NCI-H1436 treated with DMSO at 0.1 percent for 48 hours (cell line): ENCODE measurements around the gene ROBO2.

Experiments used
- DNase-seq: peaks from one replicate; lab custom pipeline; 2025; lab: John Stamatoyannopoulos, UW

The ROBO2 gene

GRCh38 chr3:77586216-77586615, 546.3 kb downstream of the ROBO2 start:
- no peak for DNase-seq

GRCh38 chr3:77588863-77589262, 549.0 kb downstream of the ROBO2 start:
- no peak for DNase-seq

GRCh38 chr3:77590191-77590590, 550.3 kb downstream of the ROBO2 start:
- DNase-seq = no peak

GRCh38 chr3:77595371-77595870, 555.5 kb downstream of the ROBO2 start:
- no peak for DNase-seq

- no peak for DNase-seq
Observed at GRCh38 chr3:77599948-77600347, 560.0 kb downstream of the ROBO2 start.

GRCh38 chr3:77601823-77602415, 562.0 kb downstream of the ROBO2 start:
- DNase-seq = no peak

GRCh38 chr3:77602722-77603121, 562.8 kb downstream of the ROBO2 start:
- no peak for DNase-seq

- no peak for DNase-seq
Observed at GRCh38 chr3:77605308-77605707, 565.4 kb downstream of the ROBO2 start.

GRCh38 chr3:77605865-77606264, 566.0 kb downstream of the ROBO2 start:
- DNase-seq = no peak

- no peak for DNase-seq
Observed at GRCh38 chr3:77606372-77606771, 566.5 kb downstream of the ROBO2 start.

- no peak for DNase-seq
Observed at GRCh38 chr3:77618686-77619085, 578.8 kb downstream of the ROBO2 start.

- no peak for DNase-seq
Observed at GRCh38 chr3:77620009-77620408, 580.1 kb downstream of the ROBO2 start.

GRCh38 chr3:77623500-77623899, 583.6 kb downstream of the ROBO2 start:
- DNase-seq = no peak

GRCh38 chr3:77626157-77626556, 586.3 kb downstream of the ROBO2 start:
- no peak for DNase-seq

- DNase-seq = no peak
Observed at GRCh38 chr3:77648214-77648613, 608.3 kb downstream of the ROBO2 start.

- DNase-seq = no peak
Observed at GRCh38 chr3:77648664-77649063, 608.8 kb downstream of the ROBO2 start.

GRCh38 chr3:77652624-77653023, 612.7 kb downstream of the ROBO2 start:
- no peak for DNase-seq

GRCh38 chr3:77655396-77655795, 615.5 kb downstream of the ROBO2 start:
- DNase-seq = no peak

- no peak for DNase-seq
Observed at GRCh38 chr3:77660718-77661117, 620.8 kb downstream of the ROBO2 start.

- no peak for DNase-seq
Observed at GRCh38 chr3:77667901-77668300, 628.0 kb downstream of the ROBO2 start.

GRCh38 chr3:77668376-77668775, 628.5 kb downstream of the ROBO2 start:
- DNase-seq = no peak

GRCh38 chr3:77672016-77672415, 632.1 kb downstream of the ROBO2 start:
- DNase-seq = no peak

- DNase-seq = no peak
Observed at GRCh38 chr3:77682162-77682561, 642.3 kb downstream of the ROBO2 start.

- DNase-seq = no peak
Observed at GRCh38 chr3:77684115-77684514, 644.2 kb downstream of the ROBO2 start.
